Activated naive CD8-positive, alpha-beta T cell treated with anti-CD3 and anti-CD28 coated beads for 36 hours (primary cell): ENCODE measurements around the gene ATRX. TPM values are rescaled to one million over a fixed set of nuclear protein-coding genes. Genes with fewer than 3 reads are reported as not detected.
A peak's percentile ranks its signal among the peaks of the same experiment; 100 is the strongest.
"Not testable (repeated sequence)": the region's sequence is repeated elsewhere in the genome, so short reads cannot be mapped to it uniquely, and the experiment has no call there.

ENCODE experiments used
- DNase-seq: peaks from one replicate; pipeline ENCODE4 v3.0.0; 2021
- H3K27ac Mint-ChIP-seq: one replicate; pipeline ENCODE4 v1.8.0; 2022; ENCODE audit warnings: mild to moderate bottlenecking, moderate library complexity, mixed read lengths
- H3K27me3 Mint-ChIP-seq: one replicate; pipeline ENCODE4 v1.8.0; 2022; ENCODE audit warnings: mild to moderate bottlenecking, mixed read lengths
- H3K36me3 Mint-ChIP-seq: one replicate; pipeline ENCODE4 v1.8.0; 2021; ENCODE audit warnings: mild to moderate bottlenecking, mixed read lengths
- H3K4me1 Mint-ChIP-seq: one replicate; pipeline ENCODE4 v1.8.0; 2021; ENCODE audit warnings: mixed read lengths
- H3K4me3 Mint-ChIP-seq: one replicate; pipeline ENCODE4 v1.8.0; 2022; ENCODE audit warnings: mild to moderate bottlenecking, moderate library complexity, mixed read lengths
- H3K9me3 Mint-ChIP-seq: one replicate; pipeline ENCODE4 v1.8.0; 2022; ENCODE audit warnings: mixed read lengths
- total RNA-seq, 2 experiments: library from RNA; stranded (reverse); gene quantifications; one replicate each; pipeline ENCODE4 v1.2.3, GENCODE V29; 2021

The ATRX gene
- total RNA-seq, 2 experiments from 2014 or later: 51.5 to 56.1 TPM

GRCh38 chrX:77510007-77510406, 276.0 kb downstream of the ATRX start:
- no peak overlapping the region for H3K27ac Mint-ChIP-seq

GRCh38 chrX:77505227-77505626, 280.8 kb downstream of the ATRX start:
- Mint-ChIP-seq H3K36me3 (peaks cover 5% of the 10 kb centered on the region), H3K27ac (peak overlapping the region; percentile 23), H3K27me3 (no peaks in the 10 kb centered on the region), H3K4me1 (peaks cover 4% of the 10 kb centered on the region), H3K9me3 (no peaks in the 10 kb centered on the region), H3K4me3 (no peak overlapping the region)
- no peak for DNase-seq

More at GRCh38 chrX:77510007-77510406, 276.0 kb downstream of the ATRX start:
- H3K27me3 Mint-ChIP-seq: no peaks in the 10 kb centered on the region
- no peak for DNase-seq
- peaks cover 3% of the 10 kb centered on the region for H3K4me1 Mint-ChIP-seq
- H3K4me3 Mint-ChIP-seq: no peak overlapping the region
- H3K9me3 Mint-ChIP-seq: peaks cover 11% of the 10 kb centered on the region
- peaks cover 34% of the 10 kb centered on the region for H3K36me3 Mint-ChIP-seq

- Mint-ChIP-seq H3K36me3 (no peaks in the 10 kb centered on the region), H3K27ac (no peak overlapping the region), H3K4me3 (no peak overlapping the region), H3K9me3 (no peaks in the 10 kb centered on the region), H3K4me1 (peaks cover 4% of the 10 kb centered on the region), H3K27me3 (no peaks in the 10 kb centered on the region)
- DNase-seq: no peak
Observed at GRCh38 chrX:77502951-77503525, 283.0 kb downstream of the ATRX start.

GRCh38 chrX:77500164-77500563, 285.9 kb downstream of the ATRX start:
- not testable (repeated sequence) for H3K36me3 Mint-ChIP-seq, H3K27ac Mint-ChIP-seq, DNase-seq, H3K9me3 Mint-ChIP-seq, H3K4me3 Mint-ChIP-seq, H3K27me3 Mint-ChIP-seq, H3K4me1 Mint-ChIP-seq

GRCh38 chrX:77493677-77494553, 292.1 kb downstream of the ATRX start:
- Mint-ChIP-seq H3K27me3 (no peaks in the 10 kb centered on the region), H3K4me3 (no peak overlapping the region), H3K9me3 (no peaks in the 10 kb centered on the region)

GRCh38 chrX:77484045-77484444, 302.0 kb downstream of the ATRX start:
- Mint-ChIP-seq H3K4me1 (no peaks in the 10 kb centered on the region), H3K9me3 (peaks cover 6% of the 10 kb centered on the region), H3K27me3 (no peaks in the 10 kb centered on the region), H3K27ac (no peak overlapping the region), H3K4me3 (no peak overlapping the region), H3K36me3 (no peaks in the 10 kb centered on the region)
- DNase-seq: no peak

More at GRCh38 chrX:77493677-77494553, 292.1 kb downstream of the ATRX start:
- Mint-ChIP-seq H3K27ac (no peak overlapping the region), H3K36me3 (no peaks in the 10 kb centered on the region), H3K4me1 (no peaks in the 10 kb centered on the region)
- DNase-seq: no peak

- peaks cover 4% of the 10 kb centered on the region for H3K4me1 Mint-ChIP-seq
- no peak overlapping the region for H3K27ac Mint-ChIP-seq
- H3K4me3 Mint-ChIP-seq: no peak overlapping the region
- H3K36me3 Mint-ChIP-seq: no peaks in the 10 kb centered on the region
- peaks cover 2% of the 10 kb centered on the region for H3K27me3 Mint-ChIP-seq
- H3K9me3 Mint-ChIP-seq: no peaks in the 10 kb centered on the region
- DNase-seq: no peak
Observed at GRCh38 chrX:77455437-77455836, 330.6 kb downstream of the ATRX start.

Other genes starting within 250 kb of the ATRX start
- 10 to 100 TPM; 37.5 to 41.3 TPM for gene MAGT1, start 109.2 kb upstream of the ATRX start, total RNA-seq
- 100 to 1,000 TPM; 341 to 345 TPM for gene COX7B, start 113.3 kb upstream of the ATRX start, total RNA-seq
- gene ATP7A, start 124.5 kb upstream of the ATRX start, total RNA-seq: 1 to 10 TPM; 6.4 to 7.0 TPM
- gene PGAM4, start 183.4 kb upstream of the ATRX start, total RNA-seq: under 1 TPM in 1 of 2 experiments, not detected in 1; 0.92 TPM